ENCODE data around the gene PFAS.

The PFAS gene

DNA sequence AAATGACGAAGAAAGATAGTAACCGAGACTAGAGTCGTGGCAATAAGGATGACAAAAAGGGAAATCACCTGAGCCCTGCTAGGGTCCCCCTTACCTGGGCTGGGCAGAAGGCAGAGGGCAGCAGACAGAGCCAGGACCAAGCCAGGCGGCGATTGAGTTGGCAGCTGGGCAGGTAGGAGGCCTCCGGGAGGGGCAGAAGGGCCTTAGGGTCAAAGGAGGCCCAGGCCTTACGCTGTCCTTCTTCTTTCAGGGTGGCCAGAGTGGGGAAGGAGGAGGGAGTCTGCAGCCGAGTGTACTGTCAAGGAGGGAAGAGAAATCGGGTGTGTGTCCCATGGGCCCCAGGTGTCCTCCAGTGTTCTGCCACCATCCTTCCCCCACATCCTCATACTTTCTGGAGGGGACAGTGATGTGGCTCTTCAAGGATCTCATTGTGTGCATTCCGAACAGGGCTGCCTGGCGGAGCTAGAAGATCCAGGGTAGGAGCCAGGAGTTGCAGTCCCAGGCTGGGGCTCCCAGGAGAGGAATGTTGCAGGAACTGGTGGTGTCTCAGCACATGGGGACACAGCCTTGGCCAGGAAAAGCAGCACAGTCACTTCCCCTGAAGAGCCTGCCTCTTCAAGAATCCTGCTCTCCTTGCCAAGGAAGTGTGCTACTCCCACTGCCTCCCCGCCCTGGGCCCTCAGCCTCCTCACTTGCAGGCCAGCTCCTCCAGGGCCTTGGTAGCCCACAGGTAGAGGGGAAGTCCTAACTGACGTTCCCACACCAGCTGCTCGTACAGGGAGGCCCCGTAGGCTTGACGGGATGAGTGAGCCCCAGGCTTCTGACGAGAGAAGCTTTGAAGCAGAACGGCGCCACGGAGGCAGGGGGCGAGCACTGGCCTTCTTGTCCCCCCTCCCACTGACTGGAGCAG is 14.5 kb upstream of the PFAS start:
- no peak for DNase-seq (ENCODE audit: low read depth)
- H3K4me3 ChIP-seq (ENCODE audit: low read depth, low read length) = no peak overlapping the region
- TF ChIP-seq, protein P1, sequence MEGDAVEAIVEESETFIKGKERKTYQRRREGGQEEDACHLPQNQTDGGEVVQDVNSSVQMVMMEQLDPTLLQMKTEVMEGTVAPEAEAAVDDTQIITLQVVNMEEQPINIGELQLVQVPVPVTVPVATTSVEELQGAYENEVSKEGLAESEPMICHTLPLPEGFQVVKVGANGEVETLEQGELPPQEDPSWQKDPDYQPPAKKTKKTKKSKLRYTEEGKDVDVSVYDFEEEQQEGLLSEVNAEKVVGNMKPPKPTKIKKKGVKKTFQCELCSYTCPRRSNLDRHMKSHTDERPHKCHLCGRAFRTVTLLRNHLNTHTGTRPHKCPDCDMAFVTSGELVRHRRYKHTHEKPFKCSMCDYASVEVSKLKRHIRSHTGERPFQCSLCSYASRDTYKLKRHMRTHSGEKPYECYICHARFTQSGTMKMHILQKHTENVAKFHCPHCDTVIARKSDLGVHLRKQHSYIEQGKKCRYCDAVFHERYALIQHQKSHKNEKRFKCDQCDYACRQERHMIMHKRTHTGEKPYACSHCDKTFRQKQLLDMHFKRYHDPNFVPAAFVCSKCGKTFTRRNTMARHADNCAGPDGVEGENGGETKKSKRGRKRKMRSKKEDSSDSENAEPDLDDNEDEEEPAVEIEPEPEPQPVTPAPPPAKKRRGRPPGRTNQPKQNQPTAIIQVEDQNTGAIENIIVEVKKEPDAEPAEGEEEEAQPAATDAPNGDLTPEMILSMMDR (conservative IDR thresholded peaks at IDR 0.05; ENCODE audit: low read depth, low read length) = no peak

DNA sequence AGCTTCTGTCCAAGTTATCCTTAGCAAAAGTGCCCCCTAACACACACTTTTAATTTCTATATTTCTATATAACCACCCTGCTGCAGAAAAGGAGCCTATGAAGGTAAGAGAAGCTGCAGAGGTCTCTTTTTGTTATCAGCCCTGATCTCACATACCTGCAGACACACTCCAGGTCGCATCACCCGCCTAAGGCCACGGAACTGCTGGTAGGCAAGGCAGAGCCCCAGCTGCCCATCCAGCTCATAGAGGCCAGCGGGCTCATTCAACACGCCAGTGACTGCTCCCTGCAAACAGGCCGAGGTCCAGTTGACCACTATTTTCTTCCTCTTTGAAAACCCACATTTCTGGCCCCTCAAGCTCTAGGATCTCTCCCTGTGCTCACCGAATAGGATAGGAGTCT is 13.4 kb upstream of the PFAS start:
- no peak overlapping the region for H3K4me3 ChIP-seq (ENCODE audit: low read depth, low read length)
- DNase-seq (ENCODE audit: low read depth) = no peak
- TF ChIP-seq, protein P1 (conservative IDR thresholded peaks at IDR 0.05; ENCODE audit: low read depth, low read length) = no peak

DNA sequence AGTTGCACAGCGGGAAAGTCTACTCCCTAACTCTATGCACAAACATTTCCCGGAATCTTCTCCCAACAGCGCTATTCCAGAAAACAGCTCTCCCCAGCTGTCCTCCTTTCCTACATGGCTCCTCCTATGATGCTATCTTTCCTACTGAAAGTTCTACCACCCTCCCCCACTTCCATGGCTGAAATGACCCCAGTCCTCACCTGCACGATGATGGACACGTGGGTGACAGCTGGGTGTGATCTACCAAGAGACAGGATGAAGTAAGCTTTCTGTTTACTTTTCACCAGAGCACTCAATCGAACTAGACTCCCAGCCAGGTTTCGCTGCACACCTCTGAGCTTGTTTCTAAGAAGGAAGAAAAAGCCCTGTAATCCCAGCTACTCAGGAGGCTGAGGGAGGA is 11.9 kb upstream of the PFAS start:
- TF ChIP-seq, protein P1 (conservative IDR thresholded peaks at IDR 0.05; ENCODE audit: low read depth, low read length) = no peak
- DNase-seq (ENCODE audit: low read depth) = no peak
- no peak overlapping the region for H3K4me3 ChIP-seq (ENCODE audit: low read depth, low read length)

DNA sequence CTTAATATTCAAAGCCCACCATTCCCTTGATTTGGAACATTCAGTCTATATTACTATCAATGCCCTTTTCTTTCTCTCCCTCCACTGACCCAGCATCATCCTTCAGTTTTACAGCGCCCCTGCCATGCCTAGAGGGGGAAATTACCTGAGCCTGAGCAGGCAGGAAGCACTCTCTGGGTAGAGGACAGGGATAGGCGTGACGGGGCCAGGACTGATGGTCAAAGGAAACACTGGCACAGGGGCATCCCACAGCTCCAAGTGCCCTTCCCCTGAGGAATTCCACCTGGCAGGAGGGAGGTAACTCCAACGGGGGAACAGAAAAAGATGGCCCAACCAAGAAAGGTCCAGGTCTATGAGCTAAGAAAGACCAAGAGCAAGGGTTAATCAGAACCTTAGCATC is 11.2 kb upstream of the PFAS start:
- no peak for DNase-seq (ENCODE audit: low read depth)
- TF ChIP-seq, protein P1 (conservative IDR thresholded peaks at IDR 0.05; ENCODE audit: low read depth, low read length) = no peak
- H3K4me3 ChIP-seq (ENCODE audit: low read depth, low read length) = no peak overlapping the region

DNA sequence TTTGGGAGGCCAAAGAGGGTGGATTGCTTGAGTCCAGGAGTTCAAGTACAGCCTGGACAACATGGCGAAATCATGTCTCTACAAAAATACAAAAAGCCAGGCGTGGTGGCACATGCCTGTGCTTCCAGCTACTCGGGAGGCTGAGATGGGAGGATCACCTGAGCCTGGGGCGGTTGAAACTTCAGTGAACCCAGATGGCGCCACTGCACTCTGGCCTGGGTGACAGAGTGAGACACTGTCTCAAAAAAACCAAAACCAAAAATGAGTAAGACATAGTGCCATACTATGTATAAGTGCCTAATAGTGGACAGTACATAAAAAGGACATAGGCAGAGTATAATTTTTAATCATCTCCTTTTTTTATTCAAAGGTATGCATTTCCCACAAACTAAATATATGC is 5.3 kb upstream of the PFAS start:
- TF ChIP-seq, protein P1 (conservative IDR thresholded peaks at IDR 0.05; ENCODE audit: low read depth, low read length) = no peak
- no peak for DNase-seq (ENCODE audit: low read depth)
- no peak overlapping the region for H3K4me3 ChIP-seq (ENCODE audit: low read depth, low read length)

DNA sequence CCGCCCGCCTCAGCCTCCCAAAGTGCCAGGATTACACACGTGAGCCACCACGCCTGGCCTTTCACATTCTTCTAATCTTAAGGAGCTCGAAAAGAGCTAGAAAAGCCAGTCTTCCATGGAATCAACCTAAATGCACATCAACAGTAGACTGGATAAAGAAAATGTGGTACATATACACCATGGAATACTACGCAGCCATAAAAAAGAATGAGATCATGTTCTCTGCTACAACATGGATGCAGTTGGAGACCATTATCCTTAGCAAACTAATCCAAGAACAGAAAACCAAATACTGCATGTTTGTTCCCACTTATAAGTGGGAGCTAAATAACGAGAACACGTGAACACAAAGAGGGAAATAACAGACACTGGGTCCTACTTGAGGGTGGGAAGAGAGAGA is 4.3 kb upstream of the PFAS start:
- no peak overlapping the region for H3K4me3 ChIP-seq (ENCODE audit: low read depth, low read length)
- TF ChIP-seq, protein P1 (conservative IDR thresholded peaks at IDR 0.05; ENCODE audit: low read depth, low read length) = no peak
- DNase-seq (ENCODE audit: low read depth) = no peak

All from choroid plexus epithelial cell (primary cell).